ENCODE results near the gene CCNL1.
"Not testable (repeated sequence)": the region's sequence is repeated elsewhere in the genome, so short reads cannot be mapped to it uniquely, and the experiment has no call there.

GRCh38 chr3:157162620-157163019 is 2.7 kb upstream of the CCNL1 start:
- not testable (repeated sequence) for TF ChIP-seq ZNF274 (IDR thresholded peaks at IDR 0.05; ENCODE audit: low read depth, low read length); SUZ12 (IDR thresholded peaks at IDR 0.05; ENCODE audit: extremely low read depth, insufficient read depth, insufficient read length); YY1 (IDR thresholded peaks at IDR 0.05; ENCODE audit: insufficient read depth, insufficient read length)

Data from NT2/D1 (cell line).